ENCODE data around the gene POLDIP3.
"Not testable (repeated sequence)": the region's sequence is repeated elsewhere in the genome, so short reads cannot be mapped to it uniquely, and the experiment has no call there.

The POLDIP3 gene

GRCh38 chr22:42585096-42585495 lies 29.6 kb downstream of the POLDIP3 start:
- no peak for FAIRE-seq

GRCh38 chr22:42584364-42584940 lies 30.2 kb downstream of the POLDIP3 start:
- FAIRE-seq: no peak

DNA sequence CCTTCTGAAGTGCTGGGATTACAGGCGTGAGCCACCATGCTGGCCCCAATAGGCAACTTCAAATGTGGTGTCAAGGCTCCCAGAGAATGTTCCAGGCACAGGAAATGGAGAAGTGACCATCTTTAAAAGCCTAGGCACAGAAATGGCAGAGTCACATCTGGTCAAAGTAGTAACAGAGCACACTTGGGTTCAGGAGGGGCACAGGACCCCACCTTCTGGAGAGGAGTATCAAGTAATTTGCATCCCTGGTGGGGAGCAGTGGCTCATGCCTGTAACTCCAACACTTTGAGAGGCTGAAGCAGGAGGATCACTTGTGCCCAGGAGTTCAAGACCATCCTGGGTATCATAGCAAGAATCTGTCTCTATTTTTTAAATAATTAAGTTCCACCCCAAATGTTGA lies 31.7 kb downstream of the POLDIP3 start:
- no peak for FAIRE-seq

GRCh38 chr22:42581762-42582716 lies 32.6 kb downstream of the POLDIP3 start:
- no peak for FAIRE-seq

DNA sequence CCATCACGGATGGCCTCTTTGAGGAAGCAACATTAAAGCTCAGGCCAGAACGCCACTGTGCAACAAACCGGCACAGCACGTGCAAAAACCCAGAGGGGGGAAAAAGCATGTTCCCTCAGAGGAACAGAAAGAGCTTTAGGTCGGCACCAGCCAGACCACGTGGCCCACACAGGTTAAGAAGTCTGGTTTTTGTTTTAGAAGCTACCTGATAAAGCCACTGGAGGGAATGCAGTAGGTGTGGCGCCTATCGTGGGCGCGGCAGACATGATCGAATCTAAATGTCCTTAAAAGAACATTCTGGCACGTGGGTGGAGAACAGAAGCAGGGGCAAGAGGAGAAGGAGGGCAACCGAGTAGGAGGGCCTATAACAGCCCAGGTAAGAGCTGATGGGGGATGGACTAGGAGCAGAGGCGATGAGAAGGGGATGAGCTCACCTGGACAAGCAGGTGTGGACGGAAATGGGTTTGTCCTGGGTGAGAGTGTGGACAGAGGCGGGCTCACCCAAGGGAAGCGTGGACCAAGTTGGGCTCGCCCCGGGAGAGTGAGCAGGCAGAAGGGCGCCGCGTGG lies 33.4 kb downstream of the POLDIP3 start:
- not testable (repeated sequence) for FAIRE-seq

DNA sequence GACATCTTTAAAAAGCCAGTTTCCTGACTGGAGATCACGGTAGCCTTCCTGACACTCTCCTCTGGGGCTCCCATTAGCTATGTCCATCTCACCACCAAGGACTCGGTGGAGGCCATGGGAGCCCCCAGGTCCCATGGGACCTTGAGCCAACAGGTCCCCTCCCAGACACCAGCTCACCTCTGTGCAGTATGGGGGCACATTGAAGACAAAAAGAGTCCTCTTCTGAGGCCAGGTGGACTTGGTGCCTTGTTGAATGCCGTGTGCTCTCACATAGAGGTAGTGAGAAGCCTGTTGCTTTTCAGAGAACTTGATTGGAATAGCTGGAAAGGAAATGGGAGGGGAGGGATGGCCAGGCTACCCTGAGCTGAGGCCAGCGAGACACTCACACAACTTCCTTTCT lies 34.6 kb downstream of the POLDIP3 start:
- FAIRE-seq: not testable (repeated sequence)

DNA sequence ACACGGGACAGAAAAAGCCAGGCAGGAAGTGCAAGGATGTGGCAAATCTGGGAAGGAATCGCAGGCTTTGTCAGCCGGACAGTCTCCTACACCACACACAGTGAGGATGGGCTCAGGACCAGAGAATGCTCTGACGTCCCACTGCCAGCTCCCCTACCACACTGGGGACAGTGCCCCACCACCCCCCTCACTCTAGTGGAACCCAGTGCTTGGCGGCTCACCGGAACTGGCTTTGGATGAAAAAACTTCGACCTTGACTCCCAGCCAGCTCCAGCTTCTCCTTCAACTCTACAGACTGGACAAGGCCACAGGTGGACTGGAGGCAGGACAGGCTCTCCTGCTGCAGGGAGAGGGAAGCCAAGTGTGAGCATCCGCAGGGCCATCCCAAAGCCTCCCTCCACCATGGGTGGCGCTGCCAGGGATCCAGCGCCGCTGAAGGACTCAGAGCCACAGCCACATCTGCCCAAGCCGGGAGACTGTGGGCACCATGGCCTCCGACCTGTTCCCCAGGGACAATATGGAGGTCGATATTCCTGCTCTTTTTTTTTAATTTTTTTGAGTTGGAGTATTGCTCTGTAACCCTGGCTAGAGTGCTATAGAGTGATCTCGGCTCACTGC lies 37.0 kb downstream of the POLDIP3 start:
- no peak for FAIRE-seq

DNA sequence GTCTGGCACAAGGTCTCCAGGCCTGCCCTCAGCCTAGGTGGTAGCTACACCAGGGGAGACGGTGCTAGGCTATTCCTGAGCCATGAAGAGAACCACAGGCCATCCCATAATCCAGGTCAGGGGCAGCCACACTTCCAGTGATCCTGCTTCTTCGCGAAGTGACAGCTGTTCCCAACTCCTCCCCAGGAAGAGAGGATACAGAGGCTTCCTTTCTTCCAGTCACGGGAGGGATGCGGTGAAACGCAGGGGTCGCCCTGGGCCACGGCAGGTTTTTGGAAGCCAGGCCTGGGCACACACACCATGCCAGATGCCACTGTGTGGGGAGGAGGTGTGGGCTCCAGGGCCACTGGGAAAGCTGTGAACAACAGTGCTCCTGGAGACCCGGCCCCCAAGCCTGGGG lies 37.5 kb downstream of the POLDIP3 start:
- FAIRE-seq: not testable (repeated sequence)

DNA sequence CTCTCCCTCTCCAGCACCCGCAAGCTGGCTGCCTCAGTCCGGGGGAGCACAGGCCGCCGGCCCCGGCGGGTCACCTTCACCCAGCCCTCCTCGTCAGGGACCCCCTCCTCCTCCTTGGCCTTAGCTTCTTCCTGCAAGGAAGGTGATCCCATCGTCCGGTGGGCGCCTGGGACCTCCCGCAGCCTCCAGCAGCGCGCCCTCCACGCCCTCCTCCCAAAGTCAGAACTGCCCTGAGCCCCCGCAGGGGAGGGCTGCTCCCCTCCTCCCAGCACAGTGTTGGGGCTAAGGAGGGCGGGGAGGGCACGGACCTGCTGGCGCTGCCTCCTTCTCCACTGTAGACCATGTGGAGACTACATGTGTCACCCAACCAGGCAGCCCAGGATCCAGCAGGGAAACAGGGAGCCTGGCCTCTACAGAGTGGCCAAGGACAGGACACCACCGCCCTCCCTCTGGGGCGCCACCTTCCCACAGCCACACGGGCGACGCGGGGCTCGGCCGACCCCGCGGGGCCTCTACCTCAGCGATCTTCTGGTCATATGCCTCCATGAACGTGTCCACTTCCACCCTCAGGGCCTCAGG lies 38.6 kb downstream of the POLDIP3 start:
- FAIRE-seq: not testable (repeated sequence)

DNA sequence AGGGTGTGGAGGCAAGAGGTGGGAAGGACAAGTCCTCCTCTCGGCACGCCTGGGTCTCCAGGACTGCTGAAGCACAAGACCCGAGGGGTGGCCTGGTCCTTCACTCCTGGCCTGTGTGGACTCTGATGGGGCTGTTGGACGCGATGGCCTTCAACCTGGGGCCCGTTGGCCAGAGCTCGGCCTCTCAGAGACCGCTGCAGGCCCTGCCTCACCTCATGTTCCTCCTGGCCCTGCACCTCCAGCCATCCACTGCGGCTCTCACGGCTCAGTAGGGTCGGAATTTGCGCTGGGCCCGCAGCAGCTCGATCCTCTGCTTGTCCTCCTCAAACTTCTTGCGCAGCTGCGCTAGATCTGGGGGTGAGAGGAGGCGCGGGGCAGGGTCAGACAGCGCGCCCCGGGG lies 40.2 kb downstream of the POLDIP3 start:
- not testable (repeated sequence) for FAIRE-seq

DNA sequence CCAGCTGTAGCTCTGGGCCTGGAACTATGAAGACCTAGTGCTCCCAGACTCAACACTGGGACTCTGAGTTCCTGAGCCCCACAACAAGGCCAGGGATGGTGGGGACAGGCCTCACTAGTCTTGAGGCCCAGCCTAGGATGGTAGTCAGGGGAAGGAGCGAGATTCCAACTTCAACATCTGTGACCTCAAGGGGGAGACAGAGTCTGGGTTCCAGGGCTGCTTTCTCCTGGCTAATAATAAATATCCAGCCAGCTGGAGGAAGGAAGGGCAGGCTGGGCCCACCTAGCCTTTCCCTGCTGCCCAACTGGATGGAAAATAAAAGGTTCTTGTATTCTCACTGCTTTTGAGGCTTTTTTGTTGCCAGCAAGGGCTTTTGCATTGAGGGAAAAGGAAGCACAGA lies 40.6 kb downstream of the POLDIP3 start:
- FAIRE-seq: not testable (repeated sequence)

GRCh38 chr22:42571068-42571467 lies 43.6 kb downstream of the POLDIP3 start:
- not testable (repeated sequence) for FAIRE-seq

GRCh38 chr22:42570580-42570979 lies 44.1 kb downstream of the POLDIP3 start:
- not testable (repeated sequence) for FAIRE-seq

DNA sequence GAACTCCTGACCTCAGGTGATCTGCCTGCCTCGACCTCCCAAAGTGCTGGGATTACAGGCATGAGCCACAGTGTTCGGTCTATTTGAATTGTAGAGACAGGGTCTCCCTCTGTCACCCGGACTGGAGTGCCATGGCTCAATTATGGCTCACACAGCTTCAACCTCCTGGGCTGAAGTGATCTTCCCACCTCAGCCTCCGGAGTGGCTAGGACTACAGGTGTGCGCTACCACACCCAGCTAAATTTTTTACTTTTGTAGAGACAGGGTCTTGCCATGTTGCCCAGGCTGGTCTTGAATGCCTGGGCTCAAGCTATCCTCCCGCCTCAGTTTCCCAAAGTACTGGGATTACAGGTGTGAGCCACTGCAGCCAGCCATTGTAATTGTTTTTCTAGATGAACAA lies 46.7 kb downstream of the POLDIP3 start:
- not testable (repeated sequence) for FAIRE-seq

- FAIRE-seq: no peak
Observed at GRCh38 chr22:42565956-42566355, 48.7 kb downstream of the POLDIP3 start.

- no peak for FAIRE-seq
Observed at GRCh38 chr22:42564699-42565098, 50.0 kb downstream of the POLDIP3 start.

DNA sequence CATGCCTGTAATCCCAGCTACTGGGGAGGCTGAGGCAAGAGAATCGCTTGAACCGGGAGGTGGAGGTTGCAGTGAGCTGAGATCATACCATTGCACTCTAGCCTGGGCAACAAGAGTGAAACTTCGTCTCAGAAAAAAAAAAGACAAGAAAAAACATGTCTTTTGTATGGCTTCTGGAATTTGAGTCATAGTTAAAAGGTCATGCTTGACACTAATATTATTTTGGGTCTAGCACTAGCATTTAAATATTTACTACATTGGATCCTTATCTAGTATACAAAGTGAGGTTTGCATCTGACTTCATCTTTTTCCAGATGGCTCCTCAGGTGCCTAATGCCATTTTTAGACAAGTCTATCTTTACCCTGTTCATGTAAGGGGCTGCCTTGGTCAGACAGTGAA lies 50.7 kb downstream of the POLDIP3 start:
- not testable (repeated sequence) for FAIRE-seq

- FAIRE-seq: no peak
Observed at GRCh38 chr22:42562684-42563083, 52.0 kb downstream of the POLDIP3 start.

DNA sequence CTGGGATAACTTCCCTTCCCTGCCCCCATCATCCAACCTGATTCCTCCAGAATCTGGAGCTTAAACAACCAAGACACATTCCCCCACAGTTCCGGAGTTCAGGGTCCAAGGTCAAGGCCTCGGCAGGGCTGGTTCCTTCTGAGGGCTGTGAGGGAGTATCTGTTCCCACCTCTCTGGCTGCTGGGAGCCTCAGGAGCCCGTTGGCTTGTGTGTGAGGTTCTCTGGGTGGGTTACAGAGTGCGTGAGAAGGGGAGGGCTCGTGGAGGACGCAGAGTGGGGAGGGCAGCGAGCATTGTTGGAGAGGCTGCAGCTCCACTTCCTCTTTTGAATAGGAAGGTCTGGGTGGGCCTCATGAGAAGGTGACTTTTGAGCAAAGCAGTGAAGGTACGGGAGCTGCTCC lies 52.4 kb downstream of the POLDIP3 start:
- no peak for FAIRE-seq

GRCh38 chr22:42561856-42562255 lies 52.8 kb downstream of the POLDIP3 start:
- no peak for FAIRE-seq

- FAIRE-seq: no peak
Observed at GRCh38 chr22:42560781-42561180, 53.9 kb downstream of the POLDIP3 start.

- FAIRE-seq: no peak
Observed at GRCh38 chr22:42560381-42560780, 54.3 kb downstream of the POLDIP3 start.
